GM19324 (cell line): ENCODE data around the gene OST4.

Experiments used
- ATAC-seq: cut with Tn5 transposase; IDR thresholded peaks from one replicate; pipeline ENCODE4 v1.9.1; 2021; ENCODE audit warnings: mild to moderate bottlenecking, moderate library complexity; ENCODE audit not compliant: unreplicated experiment, low FRiP score

Gene OST4

DNA sequence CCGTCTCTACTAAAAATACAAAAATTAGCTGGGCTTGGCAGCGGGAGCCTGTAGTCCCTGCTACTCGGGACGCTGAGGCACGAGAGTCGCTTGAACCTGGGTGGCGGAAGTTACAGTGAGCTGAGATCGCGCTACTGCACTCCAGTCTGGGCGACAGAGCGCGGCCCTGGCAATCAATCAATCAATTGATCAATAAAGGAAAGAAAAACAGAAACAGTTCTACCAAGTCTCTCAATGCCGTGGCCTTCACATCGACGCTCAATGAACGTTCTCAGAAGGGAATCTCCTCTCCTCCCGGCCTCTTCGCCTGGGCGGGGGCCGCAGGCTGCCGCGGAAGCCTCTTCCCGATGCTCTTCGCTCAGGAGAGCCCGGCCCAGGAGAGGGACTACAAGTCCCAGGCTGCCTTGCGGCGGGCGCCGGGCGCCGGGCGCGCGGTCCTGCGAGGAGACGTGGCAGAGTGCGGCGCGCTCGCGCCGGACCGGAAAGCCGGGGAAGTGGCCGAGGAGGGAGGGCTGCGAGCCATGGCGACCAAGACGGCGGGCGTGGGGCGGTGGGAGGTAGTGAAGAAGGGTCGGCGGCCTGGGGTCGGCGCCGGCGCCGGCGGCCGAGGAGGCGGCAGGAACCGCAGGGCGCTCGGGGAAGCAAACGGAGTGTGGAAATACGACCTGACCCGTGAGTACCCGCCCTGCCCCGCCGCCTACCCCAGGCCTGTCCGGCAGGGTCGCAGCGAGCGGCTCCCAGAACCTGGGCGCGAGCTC is 38.8 kb downstream of the OST4 start, which contains the start of gene TMEM214:
TMEM214 (plus strand) TSS at position 471 of the 758 bp plus-strand sequence; CDS start at position 522, 51 bp downstream.
- peak; percentile 80 for ATAC-seq

DNA sequence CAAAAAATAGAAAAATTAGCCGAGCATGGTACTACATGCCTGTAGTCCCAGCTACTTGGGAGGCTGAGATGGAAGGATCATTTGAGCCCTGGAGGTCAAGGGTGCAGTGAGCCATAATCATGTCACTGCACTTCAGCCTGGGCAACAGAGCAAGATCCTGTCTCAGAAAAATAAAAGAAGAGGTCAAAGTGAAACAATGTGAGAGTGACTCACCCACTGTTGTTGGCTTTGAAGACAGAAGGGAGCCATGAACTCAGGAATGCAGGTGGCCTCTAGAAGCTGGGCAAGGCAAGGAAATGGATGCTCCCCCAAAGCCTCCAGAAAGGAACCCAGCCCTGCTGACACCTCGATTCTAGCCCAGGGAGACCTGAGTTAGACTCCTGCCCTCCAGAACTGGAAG is 42.4 kb downstream of the OST4 start:
- ATAC-seq: no peak

DNA sequence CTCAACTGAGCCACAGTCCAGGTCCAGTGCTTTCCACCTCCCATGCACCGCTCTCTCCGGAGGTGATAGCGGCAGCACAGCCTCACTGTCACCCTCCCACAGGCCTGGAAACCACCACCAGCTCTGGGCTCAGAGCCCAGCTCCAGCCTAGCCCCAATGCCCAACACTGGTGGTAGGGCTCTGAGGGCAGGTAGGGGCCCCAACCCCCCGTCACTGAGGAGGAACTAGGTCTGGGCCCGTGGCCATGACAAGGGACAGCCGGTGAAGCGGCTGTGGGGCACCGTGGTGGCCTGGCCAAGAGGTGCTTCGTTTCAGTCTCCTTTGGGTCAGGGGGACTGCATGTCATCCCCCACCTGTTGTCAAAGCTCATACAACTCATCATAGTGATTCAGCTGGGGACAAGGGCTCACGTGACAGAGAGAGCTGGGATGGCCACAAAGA is 44.2 kb downstream of the OST4 start:
- no peak for ATAC-seq

DNA sequence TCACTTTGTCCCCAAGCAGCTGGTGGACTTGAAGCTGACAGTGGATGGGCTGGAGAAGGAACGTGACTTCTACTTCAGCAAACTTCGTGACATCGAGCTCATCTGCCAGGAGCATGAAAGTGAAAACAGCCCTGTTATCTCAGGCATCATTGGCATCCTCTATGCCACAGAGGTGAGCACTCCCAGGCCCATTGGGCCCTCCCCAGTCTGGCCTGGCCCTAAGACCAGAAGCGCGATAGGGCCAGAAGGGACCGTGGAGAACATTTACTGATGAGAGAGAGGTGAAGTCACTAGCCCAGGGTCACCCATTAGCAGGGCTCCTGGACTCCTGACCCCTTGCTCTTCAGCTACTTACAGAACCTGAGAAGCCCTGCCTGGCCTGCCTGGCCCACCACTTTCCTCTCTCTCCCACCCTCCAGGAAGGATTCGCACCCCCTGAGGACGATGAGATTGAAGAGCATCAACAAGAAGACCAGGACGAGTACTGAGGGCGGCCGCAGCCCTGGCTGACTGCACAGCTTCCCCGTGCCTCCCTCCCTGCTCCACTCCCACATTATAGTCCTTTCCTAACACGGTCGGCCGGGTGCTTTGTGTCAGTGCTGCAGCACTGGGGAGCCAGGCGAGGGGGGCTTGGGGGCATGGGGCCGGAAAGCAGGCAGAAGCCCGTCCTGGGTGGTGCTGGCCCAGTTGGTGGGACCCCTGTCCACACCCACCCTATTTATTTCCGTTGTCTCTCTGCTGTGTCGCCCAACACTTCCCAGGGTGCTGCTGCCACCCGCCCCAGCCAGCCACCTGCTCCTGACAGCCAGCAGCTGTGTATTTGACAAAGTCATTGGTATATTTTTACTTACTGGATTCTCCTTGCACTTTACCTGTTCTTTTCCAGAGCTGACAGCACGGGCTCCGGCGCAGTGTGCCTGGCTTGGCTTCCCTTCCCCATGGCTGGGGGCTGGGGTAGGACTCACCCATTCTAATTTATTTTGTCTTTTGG is 45.3 kb downstream of the OST4 start:
- no peak for ATAC-seq

DNA sequence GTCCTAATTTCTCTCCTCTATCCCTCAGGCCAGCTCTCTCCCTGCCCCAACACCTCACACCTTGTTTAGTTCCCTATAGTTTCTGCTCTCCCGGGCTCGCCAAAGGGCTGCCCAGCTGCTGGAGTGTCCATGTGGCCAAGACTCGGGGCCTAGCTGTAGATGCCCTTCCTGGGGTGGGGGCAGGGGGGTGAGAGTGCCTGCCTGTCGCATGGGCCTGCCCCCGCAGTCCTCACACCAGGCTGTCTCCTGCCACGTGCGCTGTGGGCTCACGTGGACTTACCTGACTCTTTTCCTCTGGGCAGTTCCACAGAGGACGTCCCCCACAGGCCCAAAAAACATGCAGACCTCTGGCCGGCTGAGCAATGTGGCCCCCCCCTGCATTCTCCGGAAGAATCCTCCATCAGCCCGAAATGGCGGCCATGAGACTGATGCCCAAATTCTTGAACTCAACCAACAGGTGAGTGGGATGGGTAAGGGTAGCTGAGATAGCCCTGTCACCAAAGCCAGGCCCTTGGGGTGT is 46.1 kb downstream of the OST4 start:
- ATAC-seq: no peak

DNA sequence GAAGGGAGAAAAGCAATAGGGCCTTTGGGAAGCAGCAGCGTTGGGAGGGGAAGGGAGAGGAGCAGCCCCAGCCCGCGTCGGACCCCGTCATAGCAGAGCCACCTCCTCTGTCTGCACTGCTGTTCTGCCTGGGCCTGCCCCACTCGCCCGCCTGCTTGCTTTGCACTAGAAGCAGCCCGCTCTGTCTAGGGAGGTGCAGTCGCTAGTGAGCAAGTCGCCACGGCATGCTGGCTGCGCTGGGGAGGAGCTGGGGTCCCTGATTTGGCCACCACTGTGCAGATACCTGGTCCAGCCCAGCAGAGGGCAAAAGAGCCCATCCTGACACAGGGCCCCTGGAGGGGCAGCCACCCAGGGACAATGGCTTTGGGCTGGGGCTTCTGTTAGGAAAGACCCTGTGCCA is 46.6 kb downstream of the OST4 start:
- no peak for ATAC-seq

DNA sequence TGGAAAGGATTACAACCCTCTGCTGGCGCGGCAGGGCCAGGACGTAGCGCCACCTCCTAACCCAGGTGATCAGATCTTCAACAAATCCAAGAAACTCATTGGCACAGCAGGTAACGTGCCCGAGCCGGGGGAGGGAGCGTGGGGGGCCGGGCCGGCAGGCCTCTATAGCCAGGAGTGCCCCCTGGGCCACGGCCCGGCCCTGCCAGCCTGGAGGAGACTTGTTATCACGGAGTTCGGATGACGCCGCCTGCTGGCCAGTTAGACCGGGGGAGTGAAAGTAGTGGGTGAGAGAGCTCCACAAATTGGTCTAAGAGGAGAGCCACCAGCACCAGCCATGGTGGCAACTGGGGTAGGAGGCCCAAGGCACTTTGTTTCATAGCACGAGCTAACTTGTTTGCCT is 47.3 kb downstream of the OST4 start:
- ATAC-seq: no peak

DNA sequence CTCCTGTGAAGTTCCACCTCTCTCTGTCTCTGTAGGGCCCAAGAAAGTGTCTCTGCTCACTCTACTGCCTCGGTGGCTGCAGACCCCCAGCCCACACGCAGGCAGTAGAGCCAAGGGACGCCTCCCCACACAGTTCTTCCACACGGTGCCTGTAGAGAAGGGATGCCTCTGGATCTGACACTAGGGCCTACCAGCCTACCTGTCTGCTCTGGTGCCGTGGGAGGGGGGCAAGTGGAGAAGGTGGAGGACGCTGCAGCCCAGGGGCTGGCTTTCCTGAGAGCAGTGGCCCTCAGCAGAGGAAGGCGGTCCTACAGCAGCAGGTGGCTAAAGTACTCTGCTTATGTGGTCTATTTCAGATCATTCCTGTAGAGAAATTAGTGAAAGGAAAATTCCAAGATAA is 47.7 kb downstream of the OST4 start:
- no peak for ATAC-seq

DNA sequence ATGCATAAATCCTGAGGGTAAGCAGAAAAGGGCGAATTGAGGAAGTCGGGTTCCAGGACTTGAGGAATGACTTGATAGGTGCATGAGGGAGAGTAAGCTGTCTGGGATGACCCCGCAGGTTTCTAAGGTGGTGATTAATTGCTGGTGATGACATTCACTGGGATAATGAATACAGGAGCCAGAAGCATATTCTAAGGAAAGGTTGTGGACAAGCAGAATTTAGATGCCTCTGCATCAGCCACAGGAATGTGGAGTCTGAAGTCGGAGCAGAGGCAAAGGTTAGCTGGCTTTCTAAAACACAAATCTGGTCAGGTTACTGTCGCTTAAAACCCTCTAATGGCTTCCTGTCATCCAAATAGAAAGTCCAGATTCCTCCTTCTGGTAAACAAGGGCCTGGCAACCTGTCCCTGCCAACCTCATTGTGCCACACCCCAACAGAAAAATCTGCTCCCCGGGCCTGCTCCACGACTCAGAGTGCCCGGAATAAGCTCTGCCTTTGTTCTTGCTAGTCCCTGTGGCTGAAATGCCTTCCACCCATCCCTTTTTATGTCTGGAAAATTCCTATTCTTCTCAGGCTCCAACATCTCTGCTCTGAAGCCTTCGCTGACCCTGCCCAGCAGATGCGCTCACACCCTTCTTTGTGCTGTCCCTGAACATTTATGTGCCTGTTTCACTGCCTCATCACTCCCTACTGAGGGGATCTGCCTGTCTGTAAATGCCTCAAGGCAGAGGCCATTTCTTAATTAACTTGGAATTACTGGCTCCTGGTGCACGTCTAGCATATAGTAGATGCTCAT is 50.0 kb downstream of the OST4 start:
- no peak for ATAC-seq
